Measurements from ENCODE around the gene ACSF2.

ACSF2 gene

DNA sequence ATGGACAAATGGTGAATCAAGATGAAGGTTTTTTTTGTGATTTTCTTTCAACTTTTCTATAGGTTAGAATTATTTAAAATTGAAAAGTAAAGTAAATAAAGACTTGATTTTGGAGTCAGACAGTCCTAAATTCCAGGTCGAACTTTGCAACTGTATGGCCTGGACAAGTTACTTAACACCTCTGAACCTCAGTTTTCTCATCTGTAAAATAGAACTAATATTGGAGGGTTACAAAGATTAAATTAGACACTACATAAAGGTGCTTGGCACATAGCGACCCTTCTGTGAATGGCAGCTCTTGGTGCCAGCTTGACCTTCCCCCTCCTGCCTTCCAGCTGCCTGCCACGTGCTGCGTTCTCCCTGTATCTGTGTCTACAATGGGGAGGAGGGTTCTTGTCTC, 55.6 kb downstream of the ACSF2 start:
- DNase-seq (ENCODE audit: low spot score), result no peak
- peak overlapping the region; percentile 85 to 94 for H3K27ac ChIP-seq
- TF ChIP-seq, protein P1, sequence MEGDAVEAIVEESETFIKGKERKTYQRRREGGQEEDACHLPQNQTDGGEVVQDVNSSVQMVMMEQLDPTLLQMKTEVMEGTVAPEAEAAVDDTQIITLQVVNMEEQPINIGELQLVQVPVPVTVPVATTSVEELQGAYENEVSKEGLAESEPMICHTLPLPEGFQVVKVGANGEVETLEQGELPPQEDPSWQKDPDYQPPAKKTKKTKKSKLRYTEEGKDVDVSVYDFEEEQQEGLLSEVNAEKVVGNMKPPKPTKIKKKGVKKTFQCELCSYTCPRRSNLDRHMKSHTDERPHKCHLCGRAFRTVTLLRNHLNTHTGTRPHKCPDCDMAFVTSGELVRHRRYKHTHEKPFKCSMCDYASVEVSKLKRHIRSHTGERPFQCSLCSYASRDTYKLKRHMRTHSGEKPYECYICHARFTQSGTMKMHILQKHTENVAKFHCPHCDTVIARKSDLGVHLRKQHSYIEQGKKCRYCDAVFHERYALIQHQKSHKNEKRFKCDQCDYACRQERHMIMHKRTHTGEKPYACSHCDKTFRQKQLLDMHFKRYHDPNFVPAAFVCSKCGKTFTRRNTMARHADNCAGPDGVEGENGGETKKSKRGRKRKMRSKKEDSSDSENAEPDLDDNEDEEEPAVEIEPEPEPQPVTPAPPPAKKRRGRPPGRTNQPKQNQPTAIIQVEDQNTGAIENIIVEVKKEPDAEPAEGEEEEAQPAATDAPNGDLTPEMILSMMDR (IDR thresholded peaks at IDR 0.05), result no peak
- H3K4me3 ChIP-seq, result no peak overlapping the region

DNA sequence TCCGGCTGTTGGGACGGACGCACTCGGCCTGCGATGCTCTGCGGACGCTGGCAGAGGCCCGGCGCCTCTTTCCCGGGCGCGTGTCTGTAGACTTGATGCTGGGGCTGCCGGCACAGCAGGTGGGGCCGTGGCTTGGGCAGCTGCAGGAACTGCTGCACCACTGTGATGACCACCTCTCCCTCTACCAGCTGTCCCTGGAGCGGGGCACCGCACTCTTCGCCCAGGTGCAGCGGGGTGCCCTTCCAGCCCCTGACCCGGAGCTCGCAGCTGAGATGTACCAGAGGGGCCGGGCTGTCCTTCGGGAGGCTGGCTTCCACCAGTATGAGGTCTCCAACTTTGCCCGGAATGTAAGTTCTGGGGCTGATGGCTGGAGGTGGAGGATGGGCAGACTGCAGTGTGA, 56.1 kb downstream of the ACSF2 start:
- DNase-seq (ENCODE audit: low spot score), result no peak
- TF ChIP-seq, protein P1 (IDR thresholded peaks at IDR 0.05), result no peak
- Histone ChIP-seq H3K27ac (peak overlapping the region; percentile 85 to 94), H3K4me3 (no peak overlapping the region)

DNA sequence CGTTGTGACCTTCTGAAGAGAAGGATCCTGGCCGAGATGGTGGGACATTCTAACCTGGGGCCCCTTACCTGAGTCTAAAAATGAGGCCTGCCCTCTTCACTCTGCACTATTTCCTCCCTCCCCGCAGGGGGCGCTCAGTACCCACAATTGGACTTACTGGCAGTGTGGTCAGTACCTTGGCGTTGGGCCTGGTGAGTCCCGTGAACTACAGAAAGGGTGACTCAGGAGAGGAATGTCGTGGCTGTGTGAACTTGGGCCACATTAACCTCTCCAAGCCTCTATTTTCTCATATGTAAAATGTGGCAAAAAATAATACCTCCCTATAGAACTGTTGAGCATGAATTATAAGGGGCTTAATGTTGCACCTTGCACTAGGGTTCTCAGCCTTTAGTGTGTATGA, 56.5 kb downstream of the ACSF2 start:
- TF ChIP-seq, protein P1 (IDR thresholded peaks at IDR 0.05), result peak; percentile 76
- Histone ChIP-seq H3K27ac (peak overlapping the region; percentile 85 to 94), H3K4me3 (no peak overlapping the region)
- DNase-seq (ENCODE audit: low spot score), result peak; percentile 97

DNA sequence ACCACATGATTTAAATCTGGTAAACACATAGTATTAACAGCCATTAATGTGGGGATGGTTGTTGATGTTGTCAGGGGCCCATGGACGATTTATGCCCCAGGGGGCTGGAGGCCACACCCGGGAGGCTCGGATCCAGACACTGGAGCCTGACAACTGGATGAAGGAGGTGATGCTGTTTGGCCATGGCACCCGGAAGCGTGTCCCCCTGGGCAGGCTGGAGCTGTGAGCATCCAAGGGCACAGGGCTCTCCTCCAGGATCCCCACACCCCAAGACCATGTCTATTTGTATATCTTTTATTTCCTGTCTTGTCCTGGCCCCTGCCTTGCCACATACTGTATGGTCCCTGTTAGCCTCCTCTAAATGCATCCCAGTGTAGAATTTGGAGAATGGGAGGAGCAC, 57.2 kb downstream of the ACSF2 start:
- Histone ChIP-seq H3K4me3 (no peak overlapping the region), H3K27ac (peak overlapping the region; percentile 72 to 94)
- TF ChIP-seq, protein P1 (IDR thresholded peaks at IDR 0.05), result no peak
- peak; percentile 71 for DNase-seq (ENCODE audit: low spot score)

- DNase-seq (ENCODE audit: low spot score), result no peak
- Histone ChIP-seq H3K4me3 (no peak overlapping the region), H3K27ac (peak overlapping the region in 1 of 2 donors; percentile 3)
- TF ChIP-seq, protein P1 (IDR thresholded peaks at IDR 0.05), result no peak
Measured at GRCh38 chr17:50484386-50485155, 58.6 kb downstream of the ACSF2 start.

DNA sequence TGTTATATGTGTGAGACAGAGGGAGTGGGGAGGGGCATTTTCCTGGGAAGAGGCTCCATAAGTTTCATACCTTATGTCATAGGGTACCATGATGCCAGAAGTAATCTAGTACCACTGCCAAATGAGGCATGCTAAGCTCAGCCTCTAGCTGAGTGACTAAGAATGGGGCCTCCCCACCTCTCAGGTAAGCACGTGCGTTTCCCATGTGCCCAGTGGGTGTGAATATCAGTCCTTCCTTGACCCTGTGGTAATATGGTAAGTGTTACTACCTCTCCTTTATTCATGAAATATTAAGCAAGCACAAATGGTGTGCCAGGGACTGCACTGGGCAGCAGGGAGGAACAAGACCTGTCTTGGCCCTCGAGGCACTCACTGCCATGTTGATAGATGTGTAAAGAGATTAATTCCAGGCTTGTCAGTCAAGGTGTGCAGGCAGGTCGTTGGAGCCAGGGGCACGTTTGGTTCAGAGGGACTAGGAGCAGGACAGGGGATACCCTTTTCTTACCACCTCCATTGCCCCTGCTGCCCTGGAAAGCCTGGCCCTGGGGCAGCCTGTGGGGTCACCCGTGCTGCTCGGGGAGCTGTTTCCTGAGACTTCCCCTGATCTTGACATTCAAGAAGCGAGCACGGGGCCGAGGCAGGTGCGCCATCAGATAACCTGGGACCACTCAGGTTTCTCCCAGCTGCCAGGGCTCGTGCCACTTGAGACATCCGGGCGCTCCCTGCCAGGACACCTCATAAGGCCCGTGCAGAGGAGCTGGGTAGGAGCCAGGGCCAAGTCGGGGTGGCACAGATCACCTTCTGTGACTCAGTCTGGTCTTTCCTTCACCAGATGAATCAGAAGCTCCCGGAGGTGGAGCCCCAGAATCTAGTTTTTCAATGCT, 61.4 kb downstream of the ACSF2 start:
- TF ChIP-seq, protein P1 (IDR thresholded peaks at IDR 0.05), result no peak
- no peak overlapping the region for H3K4me3 ChIP-seq
- no peak overlapping the region for H3K27ac ChIP-seq
- DNase-seq (ENCODE audit: low spot score), result peak; percentile 69

Data from coronary artery (tissue), 2 donors.